IMR-90 (cell line): ENCODE measurements around the gene RET. TPM values are rescaled to one million over a fixed set of nuclear protein-coding genes. Genes with fewer than 3 reads are reported as not detected.

Experiments used
- ATAC-seq: fragments of 200-7000 bp; cut with Tn5 transposase; 2 replicates; pipeline ENCODE4 v1.9.1; 2020; ENCODE audit warnings: low read depth, mild to moderate bottlenecking, moderate library complexity
- BruUV-seq: library from RNA; stranded (reverse); fragments of 400-500 nt; replicated peaks from 2 replicates; lab custom pipeline; 2021; lab: Mats Ljungman, UMichigan
- CTCF ChIA-PET: fragments of 300-600 bp; formaldehyde crosslinking; extraction: SDS; loops from one replicate; lab custom pipeline; 2021; ENCODE audit warnings: antibody characterized with exemption; lab: Yijun Ruan, JAX
- POLR2A ChIA-PET: fragments of 300-600 bp; sonication (Branson Sonifier 250); formaldehyde crosslinking; loops from one replicate; lab custom pipeline; 2022; ENCODE audit warnings: antibody characterized with exemption; ENCODE audit not compliant: unreplicated experiment; lab: Charles Lee
- DNase-seq: peaks from one replicate; pipeline ENCODE4 v3.0.0; 2013
- H2AFZ ChIP-seq: replicated peaks from 2 replicates; pipeline ENCODE3; 2013; ENCODE audit warnings: low read length, mild to moderate bottlenecking; ENCODE audit not compliant: poor library complexity
- H2AK5ac ChIP-seq: 2 replicates; pipeline ENCODE4 v1.6.1; 2013; ENCODE audit warnings: low read depth, low read length, inconsistent platforms
- H2AK9ac ChIP-seq: replicated peaks from 2 replicates; pipeline ENCODE3; 2013; ENCODE audit warnings: mild to moderate bottlenecking, low read depth, low read length, moderate library complexity; ENCODE audit not compliant: poor library complexity
- H2BK120ac ChIP-seq: 2 replicates; pipeline ENCODE4 v1.6.1; 2013; ENCODE audit warnings: low read depth, low read length, inconsistent platforms
- H2BK15ac ChIP-seq: 3 replicates; pipeline ENCODE4 v1.6.1; 2013; ENCODE audit warnings: low read depth, low read length, inconsistent platforms
- H2BK20ac ChIP-seq: 2 replicates; pipeline ENCODE4 v1.6.1; 2013; ENCODE audit warnings: low read depth, mild to moderate bottlenecking, inconsistent platforms, low read length, moderate library complexity
- H2BK5ac ChIP-seq: 2 replicates; pipeline ENCODE4 v1.6.1; 2013; ENCODE audit warnings: mild to moderate bottlenecking, low read depth, low read length, inconsistent platforms; ENCODE audit not compliant: poor library complexity, severe bottlenecking
- H3K14ac ChIP-seq: replicated peaks from 2 replicates; pipeline ENCODE4 v1.6.1; 2013; ENCODE audit warnings: low read depth, low read length, inconsistent platforms
- H3K18ac ChIP-seq: 2 replicates; pipeline ENCODE4 v1.6.1; 2013; ENCODE audit warnings: low read depth, low read length, control low read depth
- H3K23ac ChIP-seq: 2 replicates; pipeline ENCODE4 v1.6.1; 2013; ENCODE audit warnings: low read depth, low read length, inconsistent platforms
- H3K27ac ChIP-seq: 2 replicates; pipeline ENCODE4 v1.5.1; 2013; ENCODE audit warnings: mild to moderate bottlenecking, control low read depth, low read length; ENCODE audit not compliant: insufficient read depth
- H3K27me3 ChIP-seq: 2 replicates; pipeline ENCODE4 v1.6.1; 2013; ENCODE audit warnings: low read length; ENCODE audit not compliant: control insufficient read depth, insufficient read depth
- H3K36me3 ChIP-seq: 2 replicates; pipeline ENCODE4 v1.6.1; 2013; ENCODE audit warnings: low read length, mixed read lengths; ENCODE audit not compliant: control insufficient read depth, insufficient read depth
- H3K4ac ChIP-seq: 2 replicates; pipeline ENCODE4 v1.6.1; 2013; ENCODE audit warnings: low read depth, low read length, inconsistent platforms
- H3K4me1 ChIP-seq: 2 replicates; pipeline ENCODE4 v1.6.1; 2013; ENCODE audit warnings: low read length, mixed read lengths; ENCODE audit not compliant: control insufficient read depth, insufficient read depth
- H3K4me2 ChIP-seq: 2 replicates; pipeline ENCODE4 v1.6.1; 2013; ENCODE audit warnings: low read depth, mild to moderate bottlenecking, control low read depth, low read length, moderate library complexity
- H3K4me3 ChIP-seq: 2 replicates; pipeline ENCODE4 v1.5.1; 2013; ENCODE audit warnings: low read depth, mild to moderate bottlenecking, control low read depth, low read length, moderate library complexity; ENCODE audit not compliant: insufficient read depth
- H3K56ac ChIP-seq: 2 replicates; pipeline ENCODE4 v1.6.1; 2013; ENCODE audit warnings: low read length, inconsistent platforms; ENCODE audit not compliant: insufficient read depth; ENCODE audit errors: extremely low read depth
- H3K79me1 ChIP-seq, 2 experiments: 2 replicates each; pipeline ENCODE4 v1.6.1; 2013; ENCODE audit warnings: low read length in 2 of 2, inconsistent platforms in 1 of 2, low read depth in 1 of 2
- H3K9ac ChIP-seq: 2 replicates; pipeline ENCODE4 v1.6.1; 2013; ENCODE audit warnings: low read depth, low read length, control low read depth
- H3K9me1 ChIP-seq: 2 replicates; pipeline ENCODE4 v1.6.1; 2013; ENCODE audit warnings: low read length, inconsistent platforms; ENCODE audit not compliant: insufficient read depth
- H3K9me3 ChIP-seq: 2 replicates; pipeline ENCODE4 v1.6.1; 2013; ENCODE audit warnings: low read length; ENCODE audit not compliant: control insufficient read depth, insufficient read depth
- H4K20me1 ChIP-seq: 2 replicates; pipeline ENCODE4 v1.6.1; 2013; ENCODE audit warnings: low read length, inconsistent platforms; ENCODE audit not compliant: insufficient read depth
- H4K5ac ChIP-seq: 2 replicates; pipeline ENCODE4 v1.6.1; 2013; ENCODE audit warnings: mild to moderate bottlenecking, low read depth, low read length, control low read depth
- H4K8ac ChIP-seq, 2 experiments: 2 replicates each; pipeline ENCODE4 v1.6.1; 2013; ENCODE audit warnings: low read depth in 2 of 2, low read length in 2 of 2, control low read depth in 1 of 2, inconsistent platforms in 1 of 2
- H4K91ac ChIP-seq: 2 replicates; pipeline ENCODE4 v1.6.1; 2013; ENCODE audit warnings: low read depth, low read length, inconsistent platforms; ENCODE audit not compliant: insufficient read depth
- BHLHE40 ChIP-seq: fragments of 150-350 bp; IDR thresholded peaks from 2 replicates; pipeline ENCODE4 v1.6.1; 2016; ENCODE audit warnings: mild to moderate bottlenecking, low read depth, low read length
- CEBPB ChIP-seq: IDR thresholded peaks from 2 replicates; pipeline ENCODE4 v1.6.1; 2012; ENCODE audit warnings: low read depth, low read length, improper control_type of control experiment
- CHD1 ChIP-seq: IDR thresholded peaks from 2 replicates; pipeline ENCODE4 v1.6.1; 2012; ENCODE audit warnings: low read depth, low read length, improper control_type of control experiment
- FOS ChIP-seq: fragments of 150-350 bp; IDR thresholded peaks from 2 replicates; pipeline ENCODE4 v1.6.1; 2016; ENCODE audit warnings: low read depth, low read length
- MAFK ChIP-seq: IDR thresholded peaks from 2 replicates; pipeline ENCODE4 v1.6.1; 2012; ENCODE audit warnings: low read depth, low read length, improper control_type of control experiment
- MAZ ChIP-seq: IDR thresholded peaks from 2 replicates; pipeline ENCODE4 v1.6.1; 2012; ENCODE audit warnings: low read depth, mild to moderate bottlenecking, low read length, improper control_type of control experiment, moderate library complexity, borderline replicate concordance
- MXI1 ChIP-seq: IDR thresholded peaks from 2 replicates; pipeline ENCODE4 v1.6.1; 2012; ENCODE audit warnings: low read depth, mild to moderate bottlenecking, low read length, moderate library complexity, borderline replicate concordance
- NFE2L2 ChIP-seq: fragments of 150-350 bp; IDR thresholded peaks from 2 replicates; pipeline ENCODE4 v1.6.1; 2016; ENCODE audit warnings: low read depth, mild to moderate bottlenecking, low read length
- POLR2A ChIP-seq: IDR thresholded peaks from 2 replicates; pipeline ENCODE4 v1.6.1; 2012; ENCODE audit warnings: mild to moderate bottlenecking, low read depth, low read length
- RAD21 ChIP-seq: IDR thresholded peaks from 2 replicates; pipeline ENCODE4 v1.6.1; 2012; ENCODE audit warnings: low read length, improper control_type of control experiment
- RCOR1 ChIP-seq: IDR thresholded peaks from 2 replicates; pipeline ENCODE4 v1.6.1; 2012; ENCODE audit warnings: mild to moderate bottlenecking, low read length, improper control_type of control experiment; ENCODE audit not compliant: insufficient replicate concordance
- RFX5 ChIP-seq: IDR thresholded peaks from 2 replicates; pipeline ENCODE4 v1.8.0; 2012; ENCODE audit warnings: low read depth, mild to moderate bottlenecking, low read length, moderate library complexity
- SMC3 ChIP-seq: fragments of 150-350 bp; IDR thresholded peaks from 2 replicates; pipeline ENCODE4 v1.6.1; 2016; ENCODE audit warnings: low read depth, mild to moderate bottlenecking, antibody characterized with exemption, low read length, moderate library complexity
- WGBS, 2 experiments: methylation state at CpG; one replicate each; pipeline versions ENCODE4 v1.1.5 to v1.1.7; 2013; ENCODE audit warnings: missing lambda C conversion rate in 2 of 2; ENCODE audit not compliant: insufficient read length in 1 of 2; ENCODE audit errors: extremely low coverage in 2 of 2; 5-methylcytosine and 5-hydroxymethylcytosine counted together
- dilution Hi-C: fragments of 300-500 bp; cut with HindIII; formaldehyde crosslinking; loops from one replicate; pipeline ENCODE4 v1.14.3; 2018; ENCODE audit warnings: low sequenced_read_pairs; ENCODE audit not compliant: unreplicated experiment
- in situ Hi-C: fragments of 300-500 bp; cut with MboI; formaldehyde crosslinking; loops from 3 replicates; pipeline ENCODE4 v1.14.3; 2019; ENCODE audit warnings: low sequenced_read_pairs, inconsistent platforms, mixed read lengths
- intact Hi-C: fragments of 100-400 bp; cut with micrococcal nuclease; formaldehyde crosslinking; loops from 2 replicates; pipeline ENCODE4 v1.10.0; 2022
- polyA plus RNA-seq, 3 experiments: library from polyadenylated mRNA; depleted of rRNA; stranded (reverse); fragments of >200 nt; gene quantifications; 2 replicates each; pipeline ENCODE4 v1.2.3, GENCODE V29; 2012; ENCODE audit warnings: low replicate concordance in 1 of 3
- total RNA-seq: library from RNA; depleted of rRNA; stranded (reverse); fragments of >200 nt; gene quantifications from 2 replicates; pipeline ENCODE4 v1.2.3, GENCODE V29; 2012
- TF ChIP-seq, protein P1 (sequence below): conservative IDR thresholded peaks from 2 replicates; pipeline ENCODE4 v1.5.1; 2012; ENCODE audit warnings: mild to moderate bottlenecking, low read depth, low read length, improper control_type of control experiment
- TF ChIP-seq, protein P2 (sequence below): fragments of 150-350 bp; IDR thresholded peaks from 2 replicates; pipeline ENCODE4 v1.6.1; 2016; ENCODE audit warnings: low read depth, mild to moderate bottlenecking, low read length, moderate library complexity, borderline replicate concordance
- TF ChIP-seq, protein P3 (sequence below): fragments of 150-350 bp; IDR thresholded peaks from 2 replicates; pipeline ENCODE4 v1.6.1; 2017; ENCODE audit warnings: mild to moderate bottlenecking, antibody characterized with exemption, low read length, low read depth

The RET gene
- total and polyA plus RNA-seq, 2 of the 4 experiments (the other 2 are of a cell fraction), result 0.10 to 0.18 TPM

DNA sequence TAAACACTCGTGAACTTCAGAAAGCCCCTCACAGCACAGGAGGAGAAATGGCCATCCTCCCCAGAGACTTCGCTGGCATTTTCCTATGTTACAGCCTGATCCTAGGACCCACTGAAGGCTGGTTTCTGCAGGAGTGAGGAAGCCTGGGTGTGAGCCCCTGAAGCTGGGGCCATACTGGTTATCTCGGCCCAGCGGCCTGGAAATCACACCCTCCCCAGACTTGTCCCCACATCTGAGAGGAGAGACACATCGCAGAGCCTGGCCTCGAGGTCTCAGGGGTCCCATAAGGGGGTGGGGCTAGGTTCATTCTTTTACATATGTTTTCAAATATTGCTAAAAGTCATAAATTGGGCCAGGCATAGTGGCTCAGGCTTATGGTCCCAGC lies 17.5 kb upstream of the RET start:
- in situ Hi-C loops (loop anchor here (25.0 kb wide), 1 partner anchor 172 kb away; no protein-coding TSS in a partner anchor), intact Hi-C loops (no loop called here), dilution Hi-C loops (no loop called here)
- H4K91ac ChIP-seq, result no peak overlapping the region
- peaks cover 15% of the 10 kb centered on the region for H3K27me3 ChIP-seq
- no peaks in the 10 kb centered on the region for H3K79me1 ChIP-seq
- H3K23ac ChIP-seq, result no peak overlapping the region
- no peak overlapping the region for H4K8ac ChIP-seq
- POLR2A ChIA-PET, result no interaction called here
- H2AFZ ChIP-seq, result no peak overlapping the region
- H3K4ac ChIP-seq, result no peak overlapping the region
- H3K4me3 ChIP-seq, result no peak overlapping the region
- H3K9me3 ChIP-seq, result no peaks in the 10 kb centered on the region
- H2BK5ac ChIP-seq, result no peak overlapping the region
- H3K14ac ChIP-seq, result no peak overlapping the region
- CTCF ChIA-PET, result no interaction called here
- H4K20me1 ChIP-seq, result no peaks in the 10 kb centered on the region
- no peak overlapping the region for H3K4me2 ChIP-seq
- no peak overlapping the region for H4K5ac ChIP-seq
- H3K9ac ChIP-seq, result no peak overlapping the region
- H3K36me3 ChIP-seq, result no peaks in the 10 kb centered on the region
- no peak overlapping the region for H2AK5ac ChIP-seq
- no peak overlapping the region for H3K18ac ChIP-seq
- BruUV-seq, result no TSS peak
- no peak overlapping the region for H3K27ac ChIP-seq
- no peak overlapping the region for H2BK120ac ChIP-seq
- TF ChIP-seq FOS (no peak), MXI1 (no peak), POLR2A (no peak), BHLHE40 (no peak), MAZ (no peak), RAD21 (no peak), SMC3 (no peak), MAFK (no peak), CEBPB (no peak), RCOR1 (no peak), NFE2L2 (no peak), CHD1 (no peak), RFX5 (no peak)
- TF ChIP-seq, protein P1, sequence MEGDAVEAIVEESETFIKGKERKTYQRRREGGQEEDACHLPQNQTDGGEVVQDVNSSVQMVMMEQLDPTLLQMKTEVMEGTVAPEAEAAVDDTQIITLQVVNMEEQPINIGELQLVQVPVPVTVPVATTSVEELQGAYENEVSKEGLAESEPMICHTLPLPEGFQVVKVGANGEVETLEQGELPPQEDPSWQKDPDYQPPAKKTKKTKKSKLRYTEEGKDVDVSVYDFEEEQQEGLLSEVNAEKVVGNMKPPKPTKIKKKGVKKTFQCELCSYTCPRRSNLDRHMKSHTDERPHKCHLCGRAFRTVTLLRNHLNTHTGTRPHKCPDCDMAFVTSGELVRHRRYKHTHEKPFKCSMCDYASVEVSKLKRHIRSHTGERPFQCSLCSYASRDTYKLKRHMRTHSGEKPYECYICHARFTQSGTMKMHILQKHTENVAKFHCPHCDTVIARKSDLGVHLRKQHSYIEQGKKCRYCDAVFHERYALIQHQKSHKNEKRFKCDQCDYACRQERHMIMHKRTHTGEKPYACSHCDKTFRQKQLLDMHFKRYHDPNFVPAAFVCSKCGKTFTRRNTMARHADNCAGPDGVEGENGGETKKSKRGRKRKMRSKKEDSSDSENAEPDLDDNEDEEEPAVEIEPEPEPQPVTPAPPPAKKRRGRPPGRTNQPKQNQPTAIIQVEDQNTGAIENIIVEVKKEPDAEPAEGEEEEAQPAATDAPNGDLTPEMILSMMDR, result no peak
- TF ChIP-seq, protein P2, sequence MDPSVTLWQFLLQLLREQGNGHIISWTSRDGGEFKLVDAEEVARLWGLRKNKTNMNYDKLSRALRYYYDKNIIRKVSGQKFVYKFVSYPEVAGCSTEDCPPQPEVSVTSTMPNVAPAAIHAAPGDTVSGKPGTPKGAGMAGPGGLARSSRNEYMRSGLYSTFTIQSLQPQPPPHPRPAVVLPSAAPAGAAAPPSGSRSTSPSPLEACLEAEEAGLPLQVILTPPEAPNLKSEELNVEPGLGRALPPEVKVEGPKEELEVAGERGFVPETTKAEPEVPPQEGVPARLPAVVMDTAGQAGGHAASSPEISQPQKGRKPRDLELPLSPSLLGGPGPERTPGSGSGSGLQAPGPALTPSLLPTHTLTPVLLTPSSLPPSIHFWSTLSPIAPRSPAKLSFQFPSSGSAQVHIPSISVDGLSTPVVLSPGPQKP, result no peak
- TF ChIP-seq, protein P3, sequence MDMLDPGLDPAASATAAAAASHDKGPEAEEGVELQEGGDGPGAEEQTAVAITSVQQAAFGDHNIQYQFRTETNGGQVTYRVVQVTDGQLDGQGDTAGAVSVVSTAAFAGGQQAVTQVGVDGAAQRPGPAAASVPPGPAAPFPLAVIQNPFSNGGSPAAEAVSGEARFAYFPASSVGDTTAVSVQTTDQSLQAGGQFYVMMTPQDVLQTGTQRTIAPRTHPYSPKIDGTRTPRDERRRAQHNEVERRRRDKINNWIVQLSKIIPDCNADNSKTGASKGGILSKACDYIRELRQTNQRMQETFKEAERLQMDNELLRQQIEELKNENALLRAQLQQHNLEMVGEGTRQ, result no peak
- no peaks in the 10 kb centered on the region for H3K9me1 ChIP-seq
- H3K4me1 ChIP-seq, result no peaks in the 10 kb centered on the region
- no peak overlapping the region for H2BK15ac ChIP-seq
- no peak overlapping the region for H2BK20ac ChIP-seq
- DNase-seq, result no peak
- no peak for ATAC-seq
- no CpG with 5 or more reads among the region's 6 CpGs for whole genome bisulfite sequencing, 2 experiments
- H2AK9ac ChIP-seq, result no peak overlapping the region
- H3K56ac ChIP-seq, result no peak overlapping the region
